HepG2 (cell line): Measurements from ENCODE around the gene SYT7. TPM values are rescaled to one million over a fixed set of nuclear protein-coding genes. Genes with fewer than 3 reads are reported as not detected.

Source experiments
- AKAP8 ChIP-seq: sonication (generic); formaldehyde crosslinking; IDR thresholded peaks from 2 replicates; pipeline ENCODE4 v1.5.1; 2020; ENCODE audit warnings: mild to moderate bottlenecking, missing genetic modification reagents
- CREB1 ChIP-seq, 2 experiments: fragments of 450-650 bp in 1 of 2; IDR thresholded peaks; 2 replicates each; pipeline ENCODE4 v1.6.1; 2016 to 2017; ENCODE audit warnings: control low read depth in 1 of 2, mild to moderate bottlenecking in 1 of 2, missing compliant biosample characterization in 1 of 2, missing genetic modification characterization in 1 of 2
- HNRNPUL1 ChIP-seq: fragments of 200-400 bp; formaldehyde crosslinking; IDR thresholded peaks from 2 replicates; pipeline ENCODE4 v1.6.1; 2017; ENCODE audit warnings: low read depth, mild to moderate bottlenecking, low read length, moderate library complexity
- HOXA9 ChIP-seq: sonication (generic); formaldehyde crosslinking; IDR thresholded peaks from 2 replicates; pipeline ENCODE4 v1.8.1; 2022; ENCODE audit warnings: missing genetic modification reagents, mild to moderate bottlenecking, moderate library complexity, borderline replicate concordance
- KAT2B ChIP-seq: fragments of 150-350 bp; IDR thresholded peaks from 2 replicates; pipeline ENCODE4 v1.6.1; 2014; ENCODE audit warnings: low read depth, low read length, borderline replicate concordance
- MIER3 ChIP-seq: IDR thresholded peaks from 2 replicates; pipeline ENCODE4 v1.6.1; 2016; ENCODE audit warnings: missing compliant biosample characterization, borderline replicate concordance
- NFE2 ChIP-seq: sonication (generic); formaldehyde crosslinking; IDR thresholded peaks from 2 replicates; pipeline ENCODE4 v1.4.0; 2020; ENCODE audit warnings: missing genetic modification reagents
- NR0B2 ChIP-seq: sonication (generic); formaldehyde crosslinking; IDR thresholded peaks from 2 replicates; pipeline ENCODE4 v1.4.0; 2020; ENCODE audit warnings: mild to moderate bottlenecking, missing genetic modification reagents
- PHF21A ChIP-seq: sonication (generic); formaldehyde crosslinking; IDR thresholded peaks from 2 replicates; pipeline ENCODE4 v1.5.0; 2020; ENCODE audit warnings: mild to moderate bottlenecking, missing genetic modification reagents
- RARA ChIP-seq: IDR thresholded peaks from 2 replicates; pipeline ENCODE4 v1.6.1; 2016; ENCODE audit warnings: missing genetic modification reagents, missing compliant biosample characterization
- SP1 ChIP-seq, 2 experiments: fragments of 450-650 bp in 1 of 2; sonication (generic) in 1 of 2; formaldehyde crosslinking in 1 of 2; IDR thresholded peaks; 2 replicates each; pipeline versions ENCODE4 v1.4.0 to v1.6.1; 2016 to 2020; ENCODE audit warnings: missing genetic modification reagents in 1 of 2
- TFE3 ChIP-seq: IDR thresholded peaks from 2 replicates; pipeline ENCODE4 v1.6.1; 2016
- ZNF160 ChIP-seq: sonication (generic); formaldehyde crosslinking; IDR thresholded peaks from 2 replicates; pipeline ENCODE4 v1.8.0; 2022; ENCODE audit warnings: mild to moderate bottlenecking, inconsistent platforms, missing genetic modification reagents
- ZNF180 ChIP-seq: sonication (generic); formaldehyde crosslinking; IDR thresholded peaks from 2 replicates; pipeline ENCODE4 v1.4.0; 2020; ENCODE audit warnings: low read depth, missing genetic modification reagents, borderline replicate concordance
- ZNF431 ChIP-seq: sonication (generic); formaldehyde crosslinking; IDR thresholded peaks from 2 replicates; pipeline ENCODE4 v1.9.0; 2022; ENCODE audit warnings: missing genetic modification reagents, low read depth, mild to moderate bottlenecking, borderline replicate concordance
- ZNF496 ChIP-seq: sonication (generic); formaldehyde crosslinking; IDR thresholded peaks from 2 replicates; pipeline ENCODE4 v1.8.1; 2023; ENCODE audit warnings: mild to moderate bottlenecking, moderate library complexity, missing genetic modification reagents; ENCODE audit not compliant: insufficient replicate concordance
- ZNF501 ChIP-seq: sonication (generic); formaldehyde crosslinking; IDR thresholded peaks from 2 replicates; pipeline ENCODE4 v1.5.1; 2020; ENCODE audit warnings: mild to moderate bottlenecking, moderate library complexity, missing genetic modification reagents
- ZNF747 ChIP-seq: sonication (generic); formaldehyde crosslinking; IDR thresholded peaks from 2 replicates; pipeline ENCODE4 v1.8.1; 2023; ENCODE audit warnings: missing genetic modification reagents, mild to moderate bottlenecking, borderline replicate concordance
- polyA plus RNA-seq, 8 experiments: library from polyadenylated mRNA; depleted of rRNA in 3 of 8; stranded (reverse) in 7 of 8; unstranded in 1 of 8; fragments of >200 nt; fragmentation: Illumina TruSeq in 4 of 8; extraction: Trizol in 4 of 8; gene quantifications; 2 replicates each; pipeline versions ENCODE4 v1.2.1 to v1.2.3, GENCODE V29; 2011 to 2016; ENCODE audit warnings: low read depth in 4 of 8, missing spikeins in 1 of 8, mixed read lengths in 1 of 8; ENCODE audit not compliant: insufficient read depth in 1 of 8
- total RNA-seq, 5 experiments: library from RNA; depleted of rRNA; stranded (reverse); fragments of >200 nt; fragmentation: Illumina TruSeq; extraction: Trizol; gene quantifications; 2 replicates each; pipeline ENCODE4 v1.2.3, GENCODE V29; 2016; ENCODE audit warnings: low read depth in 1 of 5
- TF ChIP-seq, protein P1 (sequence below): IDR thresholded peaks from 2 replicates; pipeline ENCODE4 v1.6.1; 2016; ENCODE audit warnings: mild to moderate bottlenecking
- TF ChIP-seq, protein P2 (sequence below): sonication (generic); formaldehyde crosslinking; IDR thresholded peaks from 2 replicates; pipeline ENCODE4 v1.5.0; 2020; ENCODE audit warnings: mild to moderate bottlenecking, missing genetic modification reagents, borderline replicate concordance

SYT7 gene
- total and polyA plus RNA-seq, 2 of the 13 experiments (the other 11 are each of a cell fraction or from before 2014, with no cell fraction given), result 1.4 to 4.4 TPM

- TF ChIP-seq, protein P1, sequence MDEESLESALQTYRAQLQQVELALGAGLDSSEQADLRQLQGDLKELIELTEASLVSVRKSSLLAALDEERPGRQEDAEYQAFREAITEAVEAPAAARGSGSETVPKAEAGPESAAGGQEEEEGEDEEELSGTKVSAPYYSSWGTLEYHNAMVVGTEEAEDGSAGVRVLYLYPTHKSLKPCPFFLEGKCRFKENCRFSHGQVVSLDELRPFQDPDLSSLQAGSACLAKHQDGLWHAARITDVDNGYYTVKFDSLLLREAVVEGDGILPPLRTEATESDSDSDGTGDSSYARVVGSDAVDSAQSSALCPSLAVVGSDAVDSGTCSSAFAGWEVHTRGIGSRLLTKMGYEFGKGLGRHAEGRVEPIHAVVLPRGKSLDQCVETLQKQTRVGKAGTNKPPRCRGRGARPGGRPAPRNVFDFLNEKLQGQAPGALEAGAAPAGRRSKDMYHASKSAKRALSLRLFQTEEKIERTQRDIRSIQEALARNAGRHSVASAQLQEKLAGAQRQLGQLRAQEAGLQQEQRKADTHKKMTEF (CRISPR knock-in tag), result peak; percentile 56
- TF ChIP-seq MIER3, result peak; percentile 74; the same call in 1 of the 2 replicates
- no peak for TF ChIP-seq HOXA9 (CRISPR knock-in tag)
- peak; percentile 50; the same call in 1 of the 2 replicates for TF ChIP-seq RARA (CRISPR knock-in tag)
- TF ChIP-seq AKAP8, result no peak
- TF ChIP-seq NR0B2 (CRISPR knock-in tag), result no peak
- no peak for TF ChIP-seq ZNF496 (CRISPR knock-in tag)
- TF ChIP-seq NFE2 (CRISPR knock-in tag), result no peak
- peak; percentile 77 for TF ChIP-seq PHF21A (CRISPR knock-in tag)
- no peak for TF ChIP-seq ZNF431 (CRISPR knock-in tag)
- no peak for TF ChIP-seq HNRNPUL1
- TF ChIP-seq KAT2B, result no peak
- TF ChIP-seq ZNF747 (CRISPR knock-in tag), result 0 out of 2 replicates have a peak, but pooled peaks have one; percentile 27
- 0 out of 2 replicates have a peak, but pooled peaks have one; percentile 17 for TF ChIP-seq ZNF501 (CRISPR knock-in tag)
- 0 out of 2 replicates have a peak, but pooled peaks have one; percentile 25 for TF ChIP-seq TFE3 (CRISPR knock-in tag)
- no peak for TF ChIP-seq ZNF180
- TF ChIP-seq ZNF160 (CRISPR knock-in tag), result no peak
- TF ChIP-seq SP1 (IDR thresholded peaks at IDR 0.05), result no peak
- 0 out of 2 replicates have a peak, but pooled peaks have one; percentile 32 for TF ChIP-seq SP1 (CRISPR knock-in tag; IDR thresholded peaks at IDR 0.05)
- TF ChIP-seq, protein P2, sequence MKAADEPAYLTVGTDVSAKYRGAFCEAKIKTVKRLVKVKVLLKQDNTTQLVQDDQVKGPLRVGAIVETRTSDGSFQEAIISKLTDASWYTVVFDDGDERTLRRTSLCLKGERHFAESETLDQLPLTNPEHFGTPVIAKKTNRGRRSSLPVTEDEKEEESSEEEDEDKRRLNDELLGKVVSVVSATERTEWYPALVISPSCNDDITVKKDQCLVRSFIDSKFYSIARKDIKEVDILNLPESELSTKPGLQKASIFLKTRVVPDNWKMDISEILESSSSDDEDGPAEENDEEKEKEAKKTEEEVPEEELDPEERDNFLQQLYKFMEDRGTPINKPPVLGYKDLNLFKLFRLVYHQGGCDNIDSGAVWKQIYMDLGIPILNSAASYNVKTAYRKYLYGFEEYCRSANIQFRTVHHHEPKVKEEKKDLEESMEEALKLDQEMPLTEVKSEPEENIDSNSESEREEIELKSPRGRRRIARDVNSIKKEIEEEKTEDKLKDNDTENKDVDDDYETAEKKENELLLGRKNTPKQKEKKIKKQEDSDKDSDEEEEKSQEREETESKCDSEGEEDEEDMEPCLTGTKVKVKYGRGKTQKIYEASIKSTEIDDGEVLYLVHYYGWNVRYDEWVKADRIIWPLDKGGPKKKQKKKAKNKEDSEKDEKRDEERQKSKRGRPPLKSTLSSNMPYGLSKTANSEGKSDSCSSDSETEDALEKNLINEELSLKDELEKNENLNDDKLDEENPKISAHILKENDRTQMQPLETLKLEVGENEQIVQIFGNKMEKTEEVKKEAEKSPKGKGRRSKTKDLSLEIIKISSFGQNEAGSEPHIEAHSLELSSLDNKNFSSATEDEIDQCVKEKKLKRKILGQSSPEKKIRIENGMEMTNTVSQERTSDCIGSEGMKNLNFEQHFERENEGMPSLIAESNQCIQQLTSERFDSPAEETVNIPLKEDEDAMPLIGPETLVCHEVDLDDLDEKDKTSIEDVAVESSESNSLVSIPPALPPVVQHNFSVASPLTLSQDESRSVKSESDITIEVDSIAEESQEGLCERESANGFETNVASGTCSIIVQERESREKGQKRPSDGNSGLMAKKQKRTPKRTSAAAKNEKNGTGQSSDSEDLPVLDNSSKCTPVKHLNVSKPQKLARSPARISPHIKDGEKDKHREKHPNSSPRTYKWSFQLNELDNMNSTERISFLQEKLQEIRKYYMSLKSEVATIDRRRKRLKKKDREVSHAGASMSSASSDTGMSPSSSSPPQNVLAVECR, result peak; percentile 30; the same call in 1 of the 2 replicates
- no peak for TF ChIP-seq CREB1 (IDR thresholded peaks at IDR 0.05)
- no peak for TF ChIP-seq CREB1 (CRISPR knock-in tag; IDR thresholded peaks at IDR 0.05)
These were observed 20.6 kb upstream of the SYT7 start (continued) for GRCh38 chr11:61601512-61601911.
